ENCODE measurements around the gene RFX8. TPM values are rescaled to one million over a fixed set of nuclear protein-coding genes. Genes with fewer than 3 reads are reported as not detected.
A peak's percentile ranks its signal among the peaks of the same experiment; 100 is the strongest.

RFX8 gene
- total and polyA plus RNA-seq, 2 of the 13 experiments (the other 11 are each of a cell fraction or from before 2014, with no cell fraction given), result not detected

GRCh38 chr2:101386599-101387150, 88.2 kb downstream of the RFX8 start (continued):
- no peak; the same call in 1 of the 2 replicates for TF ChIP-seq ZNF503 (CRISPR knock-in tag; IDR thresholded peaks at IDR 0.05)
- no peak for TF ChIP-seq ZNF564 (CRISPR knock-in tag; IDR thresholded peaks at IDR 0.05)
- no peak for TF ChIP-seq ZKSCAN1 (IDR thresholded peaks at IDR 0.05; ENCODE audit: low read length)
- no peak for TF ChIP-seq NFYB (CRISPR knock-in tag; IDR thresholded peaks at IDR 0.05)
- TF ChIP-seq ZNF713 (CRISPR knock-in tag; IDR thresholded peaks at IDR 0.05), result no peak
- no peak for TF ChIP-seq PBX3 (CRISPR knock-in tag; IDR thresholded peaks at IDR 0.05; ENCODE audit: borderline replicate concordance)
- no peak for TF ChIP-seq ZNF781 (CRISPR knock-in tag; IDR thresholded peaks at IDR 0.05; ENCODE audit: borderline replicate concordance, not compliant biosample characterization)
- TF ChIP-seq, protein P1, sequence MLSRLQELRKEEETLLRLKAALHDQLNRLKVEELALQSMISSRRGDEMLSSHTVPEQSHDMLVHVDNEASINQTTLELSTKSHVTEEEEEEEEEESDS (CRISPR knock-in tag; IDR thresholded peaks at IDR 0.05; ENCODE audit: borderline replicate concordance), result no peak
- TF ChIP-seq ZSCAN21 (CRISPR knock-in tag; IDR thresholded peaks at IDR 0.05; ENCODE audit: borderline replicate concordance), result peak; percentile 36; the same call in 1 of the 2 replicates
- no peak for TF ChIP-seq TBL1XR1 (IDR thresholded peaks at IDR 0.05; ENCODE audit: borderline replicate concordance, low read length, partially characterized antibody)
- no peak for TF ChIP-seq SAP130 (CRISPR knock-in tag; IDR thresholded peaks at IDR 0.05; ENCODE audit: low read depth)
- TF ChIP-seq ZNF33A (CRISPR knock-in tag; IDR thresholded peaks at IDR 0.05; ENCODE audit: borderline replicate concordance), result no peak
- peak; percentile 55; the same call in 1 of the 2 replicates for TF ChIP-seq ZNF547 (CRISPR knock-in tag; IDR thresholded peaks at IDR 0.05)
- no peak for TF ChIP-seq ZNF484 (CRISPR knock-in tag; IDR thresholded peaks at IDR 0.05; ENCODE audit: borderline replicate concordance, low read depth)
- TF ChIP-seq ELF3 (CRISPR knock-in tag; IDR thresholded peaks at IDR 0.05), result no peak
- TF ChIP-seq ZBTB34 (CRISPR knock-in tag; IDR thresholded peaks at IDR 0.05), result no peak
- no peak for TF ChIP-seq ZNF609 (CRISPR knock-in tag; IDR thresholded peaks at IDR 0.05; ENCODE audit: borderline replicate concordance)
- TF ChIP-seq HCFC1 (IDR thresholded peaks at IDR 0.05; ENCODE audit: low read depth, low read length), result no peak
- TF ChIP-seq ZSCAN25 (CRISPR knock-in tag; IDR thresholded peaks at IDR 0.05), result no peak
- no peak for TF ChIP-seq HDAC2 (CRISPR knock-in tag; IDR thresholded peaks at IDR 0.05)
- TF ChIP-seq ZNF354B (CRISPR knock-in tag; IDR thresholded peaks at IDR 0.05), result no peak
- TF ChIP-seq XBP1 (CRISPR knock-in tag; IDR thresholded peaks at IDR 0.05), result no peak
